HEK293 (cell line): ENCODE data around the gene NPTN.
A peak's percentile ranks its signal among the peaks of the same experiment; 100 is the strongest.

Experiments
- GLIS1 ChIP-seq: fragments of 450-650 bp; formaldehyde crosslinking; IDR thresholded peaks from 2 replicates; pipeline ENCODE4 v1.5.1; 2016; ENCODE audit warnings: missing biosample characterization, missing genetic modification characterization
- IKZF3 ChIP-seq: fragments of 450-650 bp; IDR thresholded peaks from 2 replicates; pipeline ENCODE4 v1.5.0; 2018; ENCODE audit warnings: missing biosample characterization, mild to moderate bottlenecking, missing genetic modification characterization, moderate library complexity
- INSM2 ChIP-seq: fragments of 450-650 bp; formaldehyde crosslinking; IDR thresholded peaks from 2 replicates; pipeline ENCODE4 v1.5.1; 2016; ENCODE audit warnings: missing biosample characterization, missing genetic modification characterization
- KLF16 ChIP-seq: fragments of 450-650 bp; formaldehyde crosslinking; IDR thresholded peaks from 2 replicates; pipeline ENCODE4 v1.5.1; 2017; ENCODE audit warnings: missing biosample characterization, missing genetic modification characterization
- PRDM4 ChIP-seq: fragments of 450-650 bp; formaldehyde crosslinking; IDR thresholded peaks from 2 replicates; pipeline ENCODE4 v1.5.1; 2017; ENCODE audit warnings: missing biosample characterization, missing genetic modification characterization
- REPIN1 ChIP-seq: fragments of 450-650 bp; formaldehyde crosslinking; IDR thresholded peaks from 2 replicates; pipeline ENCODE4 v1.5.1; 2017; ENCODE audit warnings: missing biosample characterization, missing genetic modification characterization, low read depth
- WT1 ChIP-seq: fragments of 450-650 bp; formaldehyde crosslinking; IDR thresholded peaks from 2 replicates; pipeline ENCODE4 v1.5.1; 2016; ENCODE audit warnings: missing biosample characterization, missing genetic modification characterization
- ZBTB20 ChIP-seq: fragments of 450-650 bp; formaldehyde crosslinking; IDR thresholded peaks from 2 replicates; pipeline ENCODE4 v1.5.1; 2016; ENCODE audit warnings: missing biosample characterization, missing genetic modification characterization
- ZFHX2 ChIP-seq: fragments of 450-650 bp; formaldehyde crosslinking; conservative IDR thresholded peaks from 2 replicates; pipeline ENCODE4 v1.5.1; 2016; ENCODE audit warnings: missing biosample characterization, missing genetic modification characterization
- ZFP69B ChIP-seq: fragments of 450-650 bp; formaldehyde crosslinking; IDR thresholded peaks from 2 replicates; pipeline ENCODE4 v1.5.1; 2016; ENCODE audit warnings: missing biosample characterization, missing genetic modification characterization
- ZNF121 ChIP-seq: fragments of 450-650 bp; formaldehyde crosslinking; IDR thresholded peaks from 2 replicates; pipeline ENCODE4 v1.5.1; 2016; ENCODE audit warnings: missing biosample characterization, missing genetic modification characterization
- ZNF146 ChIP-seq: fragments of 450-650 bp; formaldehyde crosslinking; IDR thresholded peaks from 2 replicates; pipeline ENCODE4 v1.5.1; 2016; ENCODE audit warnings: missing biosample characterization, missing genetic modification characterization
- ZNF214 ChIP-seq: fragments of 450-650 bp; formaldehyde crosslinking; IDR thresholded peaks from 2 replicates; pipeline ENCODE4 v1.5.1; 2017; ENCODE audit warnings: missing biosample characterization, mild to moderate bottlenecking, missing genetic modification characterization, borderline replicate concordance
- ZNF324 ChIP-seq: fragments of 450-650 bp; formaldehyde crosslinking; IDR thresholded peaks from 2 replicates; pipeline ENCODE4 v1.5.1; 2016; ENCODE audit warnings: missing biosample characterization, missing genetic modification characterization
- ZNF341 ChIP-seq: fragments of 450-650 bp; formaldehyde crosslinking; IDR thresholded peaks from 2 replicates; pipeline ENCODE4; 2016; ENCODE audit warnings: low read depth, missing biosample characterization, missing genetic modification characterization
- ZNF366 ChIP-seq: fragments of 450-650 bp; formaldehyde crosslinking; conservative IDR thresholded peaks from 2 replicates; pipeline ENCODE4 v1.5.1; 2016; ENCODE audit warnings: missing biosample characterization, missing genetic modification characterization
- ZNF510 ChIP-seq: fragments of 450-650 bp; formaldehyde crosslinking; IDR thresholded peaks from 2 replicates; pipeline ENCODE4 v1.5.1; 2018; ENCODE audit warnings: mild to moderate bottlenecking, missing genetic modification characterization, missing biosample characterization; ENCODE audit not compliant: insufficient replicate concordance
- ZNF521 ChIP-seq: fragments of 450-650 bp; formaldehyde crosslinking; IDR thresholded peaks from 2 replicates; pipeline ENCODE4 v1.5.1; 2017; ENCODE audit warnings: missing biosample characterization, mild to moderate bottlenecking, missing genetic modification characterization
- ZNF623 ChIP-seq: fragments of 450-650 bp; formaldehyde crosslinking; IDR thresholded peaks from 2 replicates; pipeline ENCODE4 v1.5.1; 2016; ENCODE audit warnings: missing biosample characterization, missing genetic modification characterization
- ZNF792 ChIP-seq: fragments of 450-650 bp; formaldehyde crosslinking; IDR thresholded peaks from 2 replicates; pipeline ENCODE4 v1.5.1; 2016; ENCODE audit warnings: missing biosample characterization, missing genetic modification characterization
- ZNF843 ChIP-seq: fragments of 450-650 bp; formaldehyde crosslinking; IDR thresholded peaks from 2 replicates; pipeline ENCODE4 v1.5.1; 2016; ENCODE audit warnings: missing biosample characterization, missing genetic modification characterization
- ZSCAN23 ChIP-seq: fragments of 450-650 bp; formaldehyde crosslinking; IDR thresholded peaks from 2 replicates; pipeline ENCODE4 v1.5.1; 2016; ENCODE audit warnings: missing biosample characterization, missing genetic modification characterization
- TF ChIP-seq, protein P1 (sequence below): fragments of 450-650 bp; formaldehyde crosslinking; conservative IDR thresholded peaks from 2 replicates; pipeline ENCODE4 v1.5.1; 2016; ENCODE audit warnings: low read depth, missing biosample characterization, missing genetic modification characterization
- TF ChIP-seq, protein P2 (sequence below): fragments of 450-650 bp; formaldehyde crosslinking; conservative IDR thresholded peaks from 2 replicates; pipeline ENCODE4 v1.5.1; 2016; ENCODE audit warnings: low read depth, missing biosample characterization, missing genetic modification characterization
- TF ChIP-seq, protein P3 (sequence below): fragments of 450-650 bp; formaldehyde crosslinking; IDR thresholded peaks from 2 replicates; pipeline ENCODE4 v1.5.1; 2016; ENCODE audit warnings: missing biosample characterization, missing genetic modification characterization

Gene NPTN

DNA sequence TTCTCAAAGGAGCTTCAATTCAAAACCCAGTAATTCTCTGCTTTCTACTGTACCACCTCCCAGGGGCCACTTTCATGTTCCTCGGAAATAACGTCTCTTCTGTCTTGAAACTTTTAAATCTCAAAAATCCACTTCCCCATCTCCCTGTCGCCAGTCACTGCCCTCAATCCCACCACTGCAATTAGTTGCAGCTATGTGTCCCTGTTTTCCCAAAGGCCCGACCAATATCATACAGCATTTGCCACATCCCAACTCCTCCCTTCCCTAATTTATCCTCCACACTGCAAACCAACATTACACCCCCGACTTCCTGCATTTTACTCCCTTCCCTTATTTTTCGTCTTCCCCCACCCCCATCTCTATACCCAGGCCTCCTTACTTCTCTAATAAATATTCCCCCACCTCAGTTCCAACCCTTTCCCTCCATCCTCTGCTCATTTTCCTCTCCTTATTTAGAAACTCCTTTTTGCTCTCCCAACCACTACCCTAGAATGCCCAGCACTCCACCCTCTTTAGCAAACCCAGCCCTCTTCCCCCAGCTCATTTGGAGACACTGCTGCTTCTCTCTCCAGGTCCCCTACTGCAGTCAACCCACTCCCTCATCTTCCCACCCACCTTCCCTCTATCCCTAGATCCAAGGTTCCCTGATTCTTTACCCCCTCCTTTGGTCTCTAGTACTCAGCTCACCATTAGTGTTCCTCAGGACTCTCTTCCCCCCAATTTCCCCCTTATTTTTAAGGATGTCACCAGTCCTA, 1.1 kb downstream of the NPTN start (continued):
- 0 out of 2 replicates have a peak, but pooled peaks have one; percentile 9 for TF ChIP-seq IKZF3 (tag by site-specific recombination)
- peak; percentile 74; the same call in 1 of the 2 replicates for TF ChIP-seq KLF16 (tag by site-specific recombination)
- TF ChIP-seq ZNF341 (tag by site-specific recombination), result peak; percentile 70
- TF ChIP-seq ZFP69B (tag by site-specific recombination), result peak; percentile 66; the same call in 1 of the 2 replicates
- no peak for TF ChIP-seq ZNF623
- TF ChIP-seq ZNF510, result no peak
- peak; percentile 99 for TF ChIP-seq PRDM4 (tag by site-specific recombination)
- TF ChIP-seq ZNF366, result peak; percentile 96
- TF ChIP-seq GLIS1 (tag by site-specific recombination), result peak; percentile 58
- TF ChIP-seq, protein P1, sequence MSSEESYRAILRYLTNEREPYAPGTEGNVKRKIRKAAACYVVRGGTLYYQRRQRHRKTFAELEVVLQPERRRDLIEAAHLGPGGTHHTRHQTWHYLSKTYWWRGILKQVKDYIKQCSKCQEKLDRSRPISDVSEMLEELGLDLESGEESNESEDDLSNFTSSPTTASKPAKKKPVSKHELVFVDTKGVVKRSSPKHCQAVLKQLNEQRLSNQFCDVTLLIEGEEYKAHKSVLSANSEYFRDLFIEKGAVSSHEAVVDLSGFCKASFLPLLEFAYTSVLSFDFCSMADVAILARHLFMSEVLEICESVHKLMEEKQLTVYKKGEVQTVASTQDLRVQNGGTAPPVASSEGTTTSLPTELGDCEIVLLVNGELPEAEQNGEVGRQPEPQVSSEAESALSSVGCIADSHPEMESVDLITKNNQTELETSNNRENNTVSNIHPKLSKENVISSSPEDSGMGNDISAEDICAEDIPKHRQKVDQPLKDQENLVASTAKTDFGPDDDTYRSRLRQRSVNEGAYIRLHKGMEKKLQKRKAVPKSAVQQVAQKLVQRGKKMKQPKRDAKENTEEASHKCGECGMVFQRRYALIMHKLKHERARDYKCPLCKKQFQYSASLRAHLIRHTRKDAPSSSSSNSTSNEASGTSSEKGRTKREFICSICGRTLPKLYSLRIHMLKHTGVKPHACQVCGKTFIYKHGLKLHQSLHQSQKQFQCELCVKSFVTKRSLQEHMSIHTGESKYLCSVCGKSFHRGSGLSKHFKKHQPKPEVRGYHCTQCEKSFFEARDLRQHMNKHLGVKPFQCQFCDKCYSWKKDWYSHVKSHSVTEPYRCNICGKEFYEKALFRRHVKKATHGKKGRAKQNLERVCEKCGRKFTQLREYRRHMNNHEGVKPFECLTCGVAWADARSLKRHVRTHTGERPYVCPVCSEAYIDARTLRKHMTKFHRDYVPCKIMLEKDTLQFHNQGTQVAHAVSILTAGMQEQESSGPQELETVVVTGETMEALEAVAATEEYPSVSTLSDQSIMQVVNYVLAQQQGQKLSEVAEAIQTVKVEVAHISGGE (tag by site-specific recombination), result 0 out of 2 replicates have a peak, but pooled peaks have one; percentile 39
- no peak for TF ChIP-seq ZNF121 (tag by site-specific recombination)
- TF ChIP-seq ZNF146, result 0 out of 2 replicates have a peak, but pooled peaks have one; percentile 33
- TF ChIP-seq ZFHX2 (tag by site-specific recombination), result peak; percentile 93
- TF ChIP-seq, protein P2, sequence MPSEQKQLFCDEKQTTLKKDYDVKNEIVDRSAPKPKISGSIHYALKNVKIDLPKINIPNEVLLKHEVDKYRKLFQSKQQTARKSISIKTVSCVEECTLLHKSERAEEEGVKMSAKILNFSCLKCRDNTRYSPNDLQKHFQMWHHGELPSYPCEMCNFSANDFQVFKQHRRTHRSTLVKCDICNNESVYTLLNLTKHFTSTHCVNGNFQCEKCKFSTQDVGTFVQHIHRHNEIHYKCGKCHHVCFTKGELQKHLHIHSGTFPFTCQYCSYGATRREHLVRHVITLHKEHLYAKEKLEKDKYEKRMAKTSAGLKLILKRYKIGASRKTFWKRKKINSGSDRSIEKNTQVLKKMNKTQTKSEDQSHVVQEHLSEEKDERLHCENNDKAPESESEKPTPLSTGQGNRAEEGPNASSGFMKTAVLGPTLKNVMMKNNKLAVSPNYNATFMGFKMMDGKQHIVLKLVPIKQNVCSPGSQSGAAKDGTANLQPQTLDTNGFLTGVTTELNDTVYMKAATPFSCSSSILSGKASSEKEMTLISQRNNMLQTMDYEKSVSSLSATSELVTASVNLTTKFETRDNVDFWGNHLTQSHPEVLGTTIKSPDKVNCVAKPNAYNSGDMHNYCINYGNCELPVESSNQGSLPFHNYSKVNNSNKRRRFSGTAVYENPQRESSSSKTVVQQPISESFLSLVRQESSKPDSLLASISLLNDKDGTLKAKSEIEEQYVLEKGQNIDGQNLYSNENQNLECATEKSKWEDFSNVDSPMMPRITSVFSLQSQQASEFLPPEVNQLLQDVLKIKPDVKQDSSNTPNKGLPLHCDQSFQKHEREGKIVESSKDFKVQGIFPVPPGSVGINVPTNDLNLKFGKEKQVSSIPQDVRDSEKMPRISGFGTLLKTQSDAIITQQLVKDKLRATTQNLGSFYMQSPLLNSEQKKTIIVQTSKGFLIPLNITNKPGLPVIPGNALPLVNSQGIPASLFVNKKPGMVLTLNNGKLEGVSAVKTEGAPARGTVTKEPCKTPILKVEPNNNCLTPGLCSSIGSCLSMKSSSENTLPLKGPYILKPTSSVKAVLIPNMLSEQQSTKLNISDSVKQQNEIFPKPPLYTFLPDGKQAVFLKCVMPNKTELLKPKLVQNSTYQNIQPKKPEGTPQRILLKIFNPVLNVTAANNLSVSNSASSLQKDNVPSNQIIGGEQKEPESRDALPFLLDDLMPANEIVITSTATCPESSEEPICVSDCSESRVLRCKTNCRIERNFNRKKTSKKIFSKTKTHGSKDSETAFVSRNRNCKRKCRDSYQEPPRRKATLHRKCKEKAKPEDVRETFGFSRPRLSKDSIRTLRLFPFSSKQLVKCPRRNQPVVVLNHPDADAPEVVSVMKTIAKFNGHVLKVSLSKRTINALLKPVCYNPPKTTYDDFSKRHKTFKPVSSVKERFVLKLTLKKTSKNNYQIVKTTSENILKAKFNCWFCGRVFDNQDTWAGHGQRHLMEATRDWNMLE (tag by site-specific recombination), result peak; percentile 41; the same call in 1 of the 2 replicates
- peak; percentile 13; the same call in 1 of the 2 replicates for TF ChIP-seq ZNF792
- 0 out of 2 replicates have a peak, but pooled peaks have one; percentile 52 for TF ChIP-seq REPIN1 (tag by site-specific recombination)
- TF ChIP-seq, protein P3, sequence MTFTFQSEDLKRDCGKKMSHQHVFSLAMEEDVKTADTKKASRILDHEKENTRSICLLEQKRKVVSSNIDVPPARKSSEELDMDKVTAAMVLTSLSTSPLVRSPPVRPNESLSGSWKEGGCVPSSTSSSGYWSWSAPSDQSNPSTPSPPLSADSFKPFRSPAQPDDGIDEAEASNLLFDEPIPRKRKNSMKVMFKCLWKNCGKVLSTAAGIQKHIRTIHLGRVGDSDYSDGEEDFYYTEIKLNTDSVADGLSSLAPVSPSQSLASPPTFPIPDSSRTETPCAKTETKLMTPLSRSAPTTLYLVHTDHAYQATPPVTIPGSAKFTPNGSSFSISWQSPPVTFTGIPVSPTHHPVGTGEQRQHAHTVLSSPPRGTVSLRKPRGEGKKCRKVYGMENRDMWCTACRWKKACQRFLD (tag by site-specific recombination), result no peak
- peak; percentile 86 for TF ChIP-seq ZBTB20 (tag by site-specific recombination)
- no peak for TF ChIP-seq INSM2
- no peak for TF ChIP-seq ZNF521 (tag by site-specific recombination)
- peak; percentile 45; the same call in 1 of the 2 replicates for TF ChIP-seq ZSCAN23 (tag by site-specific recombination)
- no peak for TF ChIP-seq ZNF214 (tag by site-specific recombination)
- TF ChIP-seq ZNF843, result peak; percentile 56; the same call in 1 of the 2 replicates
- peak; percentile 21; the same call in 1 of the 2 replicates for TF ChIP-seq ZNF324
- peak; percentile 87 for TF ChIP-seq WT1 (tag by site-specific recombination)
